NCI-H1694 (cell line): ENCODE measurements around the gene PRSS36.
"Not testable (repeated sequence)": the region's sequence is repeated elsewhere in the genome, so short reads cannot be mapped to it uniquely, and the experiment has no call there.

Experiments used
- DNase-seq: peaks from one replicate; lab custom pipeline; 2025; lab: John Stamatoyannopoulos, UW

The PRSS36 gene

GRCh38 chr16:31149894-31150890 lies at the start of gene PRSS36:
PRSS36 (minus strand) TSS chr16:31150066; CDS start chr16:31150035, 31 bp downstream.
- no peak for DNase-seq

DNA sequence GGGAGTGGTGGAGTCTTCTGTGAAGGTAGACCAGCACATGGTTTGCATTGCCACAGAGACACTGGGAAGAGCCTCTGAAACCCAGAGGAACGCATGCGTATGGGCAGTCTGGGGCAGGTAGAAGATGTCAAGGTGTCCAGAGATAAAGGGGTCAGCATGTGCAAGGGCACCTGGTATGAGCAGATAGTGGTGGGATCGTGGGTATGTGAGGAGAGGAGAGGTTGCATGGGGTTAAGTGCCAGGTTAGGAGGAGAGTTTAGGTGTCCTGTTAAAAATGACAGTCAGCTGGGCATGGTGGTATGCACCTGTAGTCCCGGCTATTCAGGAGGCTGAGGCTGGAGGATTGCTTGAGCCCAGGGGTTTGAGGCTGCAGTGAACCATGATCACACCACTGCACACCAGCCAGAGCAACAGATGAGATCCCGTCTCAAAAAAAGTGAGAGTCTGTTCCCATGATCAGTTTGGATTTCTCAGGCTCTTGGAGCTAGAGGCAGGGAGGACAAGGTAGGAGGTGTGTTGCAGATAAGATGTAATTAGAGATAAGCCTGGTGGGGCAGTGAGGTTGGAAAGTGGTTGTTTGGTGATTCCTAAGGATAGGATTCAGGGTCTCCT lies 49.7 kb upstream of the PRSS36 start:
- no peak for DNase-seq

- DNase-seq: no peak
These were observed 48.5 kb upstream of the PRSS36 start for GRCh38 chr16:31198207-31198882.

DNA sequence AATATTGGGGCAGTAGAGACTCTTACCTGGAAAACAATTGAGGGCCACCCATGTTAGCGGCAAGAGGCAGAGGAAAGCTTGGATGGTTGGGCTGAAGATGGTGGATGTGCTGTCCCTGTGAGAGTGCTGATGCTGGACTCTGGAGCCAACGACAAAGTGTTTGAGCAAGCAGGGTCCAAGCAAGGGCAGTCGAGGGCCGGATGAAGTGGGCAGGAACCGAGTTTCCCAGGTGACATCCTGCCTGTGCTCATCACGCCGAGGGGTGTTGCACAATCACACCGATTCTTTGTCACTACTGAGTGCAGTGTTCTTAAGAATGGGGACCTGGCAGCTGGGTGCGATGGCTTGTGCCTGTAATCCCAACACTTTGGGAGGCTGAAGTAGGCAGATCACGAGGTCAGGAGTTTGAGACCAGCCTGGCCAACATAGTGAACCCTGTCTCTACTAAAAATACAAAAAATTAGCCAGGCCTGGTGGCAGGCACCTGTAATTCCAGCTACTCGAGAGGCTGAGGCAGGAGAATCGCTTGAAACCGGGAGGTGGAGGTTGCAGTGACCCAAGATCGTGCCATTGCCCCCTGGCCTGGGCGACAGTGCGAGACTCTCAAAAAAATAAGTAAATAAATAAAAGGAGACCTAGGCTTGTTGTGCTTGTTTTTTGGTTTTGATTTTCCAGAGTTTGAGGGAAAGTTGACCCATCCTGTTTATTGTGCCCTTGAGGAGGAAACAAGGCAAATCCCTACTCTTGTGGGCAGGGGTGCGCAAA lies 46.6 kb upstream of the PRSS36 start:
- DNase-seq: no peak

GRCh38 chr16:31195861-31196260 lies 46.0 kb upstream of the PRSS36 start:
- not testable (repeated sequence) for DNase-seq

- no peak for DNase-seq
These were observed 45.0 kb upstream of the PRSS36 start for GRCh38 chr16:31194898-31195297.

DNA sequence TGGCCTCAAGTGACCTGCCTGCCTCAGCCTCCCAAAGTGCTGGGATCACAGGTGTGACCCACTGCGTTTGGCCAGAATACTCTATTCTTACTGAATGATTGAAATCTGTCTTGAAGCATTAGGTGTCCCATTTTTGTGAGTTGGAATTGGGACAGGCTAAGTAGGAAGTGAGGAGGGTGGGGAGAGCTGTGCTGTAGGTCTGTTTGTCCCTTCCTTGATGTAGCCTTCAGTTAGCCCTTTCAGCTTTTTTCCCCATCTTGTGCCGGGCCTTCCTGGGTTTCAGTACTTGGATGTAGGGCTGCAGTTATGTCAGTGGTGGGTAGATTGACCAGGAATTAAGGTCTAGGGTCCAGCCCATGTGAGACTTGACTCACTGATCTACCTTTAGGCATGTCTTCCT lies 44.0 kb upstream of the PRSS36 start:
- no peak for DNase-seq

DNA sequence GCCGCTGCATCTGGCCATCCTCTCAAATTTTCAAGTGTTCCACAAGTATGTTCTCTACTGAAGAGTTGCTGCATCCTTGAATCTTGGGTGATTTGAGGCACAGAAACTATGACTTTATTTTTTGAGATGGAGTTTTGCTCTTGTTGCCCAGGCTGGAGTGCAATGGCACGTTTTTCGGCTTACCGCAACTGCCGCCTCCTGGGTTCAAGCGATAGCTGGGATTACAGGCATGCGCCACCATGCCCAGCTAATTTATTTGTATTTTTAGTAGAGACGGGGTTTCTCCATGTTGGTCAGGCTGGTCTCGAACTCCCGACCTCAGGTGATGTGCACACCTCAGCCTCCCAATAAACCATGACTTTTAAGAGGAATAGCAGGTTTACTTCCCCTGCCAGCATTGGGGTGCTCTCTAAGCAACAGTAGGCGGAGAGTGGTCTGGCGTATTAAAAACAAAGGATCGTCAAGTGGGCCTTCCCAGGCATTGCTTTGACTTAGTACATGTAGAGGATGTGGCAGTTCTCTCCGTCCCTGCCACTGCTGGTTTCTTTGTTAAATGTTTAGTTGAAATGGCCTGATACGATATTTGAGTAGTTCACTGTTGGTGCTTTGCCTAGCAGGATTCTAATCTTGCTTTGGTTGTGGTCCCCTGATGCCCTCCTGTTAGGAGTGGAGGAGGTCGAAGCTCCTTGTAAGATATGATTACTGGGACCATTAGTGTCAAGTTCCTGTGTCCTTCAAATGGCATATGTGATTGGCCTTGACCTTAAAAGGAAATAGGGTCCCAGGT lies 43.2 kb upstream of the PRSS36 start:
- no peak for DNase-seq

GRCh38 chr16:31191697-31192428 lies 42.0 kb upstream of the PRSS36 start:
- no peak for DNase-seq

GRCh38 chr16:31190818-31191444 lies 41.1 kb upstream of the PRSS36 start:
- no peak for DNase-seq

GRCh38 chr16:31190061-31190460 lies 40.2 kb upstream of the PRSS36 start:
- no peak for DNase-seq

GRCh38 chr16:31189412-31189778 lies 39.5 kb upstream of the PRSS36 start:
- no peak for DNase-seq

GRCh38 chr16:31188450-31189411 lies 38.9 kb upstream of the PRSS36 start:
- no peak for DNase-seq

DNA sequence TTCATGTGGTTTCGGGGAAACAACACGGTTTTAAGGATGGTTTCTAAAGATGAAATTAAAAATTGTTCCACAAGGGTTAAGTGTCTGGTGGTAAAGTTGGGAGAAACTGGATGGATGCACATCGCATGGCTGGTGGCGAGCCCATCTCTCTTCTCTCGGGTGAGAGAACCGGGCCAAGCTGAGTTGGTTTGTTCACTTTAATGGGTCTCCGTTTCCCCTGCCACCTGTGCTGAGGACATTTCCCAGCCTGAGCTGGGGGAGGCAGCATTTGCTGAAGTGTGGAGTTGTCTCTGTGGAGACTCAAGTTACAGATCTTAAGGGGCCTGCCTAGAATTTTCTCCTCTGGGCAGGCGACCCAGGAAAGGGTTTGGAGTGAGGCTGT lies 37.9 kb upstream of the PRSS36 start:
- DNase-seq: no peak

DNA sequence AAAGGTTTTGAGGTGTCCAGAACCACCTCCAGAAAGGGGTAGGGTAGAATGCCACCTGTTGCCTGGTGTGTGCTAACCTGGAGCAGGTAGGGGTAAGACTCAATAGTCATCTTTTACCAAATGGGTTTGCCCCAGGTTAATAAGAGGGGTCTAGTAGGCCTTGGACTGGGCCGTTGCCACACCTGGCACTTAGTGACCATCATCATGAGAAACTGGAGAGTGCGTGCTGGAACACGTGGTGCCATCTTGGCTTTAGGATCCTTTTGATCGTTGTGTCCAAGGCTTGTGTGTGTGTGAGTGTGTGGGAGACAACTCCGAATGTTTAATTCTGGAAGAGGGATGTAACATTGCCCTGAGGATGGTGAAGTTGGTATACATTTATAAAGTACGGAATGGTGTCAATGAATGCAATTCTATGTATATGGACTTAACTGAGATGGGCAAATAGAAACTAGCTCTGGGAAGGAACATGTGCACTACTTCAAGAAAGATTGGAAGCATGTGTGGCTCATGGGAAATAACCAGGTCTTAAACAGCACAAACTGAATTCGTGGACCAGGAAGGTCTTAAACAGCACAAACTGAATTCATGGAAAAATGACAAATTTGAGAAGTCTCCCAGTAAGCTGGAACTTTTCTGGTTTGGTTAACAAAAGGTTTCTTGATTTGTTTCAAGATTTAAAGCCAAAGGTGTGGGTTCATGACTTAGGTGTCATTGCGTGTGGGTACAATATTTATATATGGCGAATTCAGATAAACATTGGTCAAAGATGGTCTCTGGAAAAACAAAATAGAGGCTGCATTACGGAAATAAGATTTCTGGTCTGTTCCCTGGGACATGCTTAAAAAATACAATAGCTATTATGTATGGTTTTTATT lies 37.3 kb upstream of the PRSS36 start:
- no peak for DNase-seq

DNA sequence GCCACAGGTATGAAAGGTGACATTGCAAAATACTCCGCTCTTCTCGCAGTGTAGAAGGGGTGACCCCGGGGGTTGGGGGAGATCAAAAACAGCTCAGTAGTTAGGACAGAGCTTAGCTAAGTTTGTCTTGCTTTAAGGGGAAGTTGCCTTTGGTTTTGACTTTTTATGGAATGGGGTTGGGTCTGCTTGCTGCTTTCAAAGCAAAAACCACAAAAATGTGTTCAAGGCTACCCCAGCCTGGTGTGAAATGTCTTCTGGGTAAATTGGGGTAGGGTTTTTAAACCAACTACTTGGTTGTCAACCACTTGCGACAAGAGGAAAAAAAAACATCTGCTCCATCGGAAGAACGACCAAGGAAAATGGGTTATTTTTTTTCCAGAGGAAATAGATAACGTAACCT lies 36.3 kb upstream of the PRSS36 start:
- DNase-seq: no peak

GRCh38 chr16:31185339-31185738 lies 35.5 kb upstream of the PRSS36 start:
- no peak for DNase-seq

- DNase-seq: no peak
These were observed 35.0 kb upstream of the PRSS36 start for GRCh38 chr16:31184888-31185287.
